ENCODE measurements around the gene RDM1.
"Not testable (repeated sequence)": the region's sequence is repeated elsewhere in the genome, so short reads cannot be mapped to it uniquely, and the experiment has no call there.

The RDM1 gene

GRCh38 chr17:35897772-35898171, 32.8 kb downstream of the RDM1 start:
- not testable (repeated sequence) for DNase-seq

GRCh38 chr17:35895636-35896587, 34.7 kb downstream of the RDM1 start:
- no peak for DNase-seq

DNA sequence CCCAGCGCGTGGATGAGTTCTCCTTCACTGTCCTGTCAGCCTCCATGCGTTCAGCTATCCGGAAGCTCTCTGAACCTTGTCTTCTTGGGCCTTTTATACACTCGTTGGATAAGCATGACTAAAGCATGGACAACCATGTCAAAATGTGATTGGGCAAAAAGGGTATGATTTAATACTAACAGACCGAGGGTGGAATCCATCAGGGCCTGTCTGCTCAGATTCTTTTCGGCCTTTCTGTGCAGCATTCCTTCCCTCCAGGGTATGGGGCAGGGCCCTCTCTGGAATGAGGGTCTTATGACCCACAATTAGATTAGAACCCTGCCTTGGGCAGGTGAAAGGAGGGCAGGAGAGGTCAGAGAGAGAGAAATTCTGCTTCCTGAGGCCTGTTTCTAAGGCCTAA, 36.4 kb downstream of the RDM1 start:
- no peak for DNase-seq

- no peak for DNase-seq
Measured at GRCh38 chr17:35893751-35894150, 36.8 kb downstream of the RDM1 start.

DNA sequence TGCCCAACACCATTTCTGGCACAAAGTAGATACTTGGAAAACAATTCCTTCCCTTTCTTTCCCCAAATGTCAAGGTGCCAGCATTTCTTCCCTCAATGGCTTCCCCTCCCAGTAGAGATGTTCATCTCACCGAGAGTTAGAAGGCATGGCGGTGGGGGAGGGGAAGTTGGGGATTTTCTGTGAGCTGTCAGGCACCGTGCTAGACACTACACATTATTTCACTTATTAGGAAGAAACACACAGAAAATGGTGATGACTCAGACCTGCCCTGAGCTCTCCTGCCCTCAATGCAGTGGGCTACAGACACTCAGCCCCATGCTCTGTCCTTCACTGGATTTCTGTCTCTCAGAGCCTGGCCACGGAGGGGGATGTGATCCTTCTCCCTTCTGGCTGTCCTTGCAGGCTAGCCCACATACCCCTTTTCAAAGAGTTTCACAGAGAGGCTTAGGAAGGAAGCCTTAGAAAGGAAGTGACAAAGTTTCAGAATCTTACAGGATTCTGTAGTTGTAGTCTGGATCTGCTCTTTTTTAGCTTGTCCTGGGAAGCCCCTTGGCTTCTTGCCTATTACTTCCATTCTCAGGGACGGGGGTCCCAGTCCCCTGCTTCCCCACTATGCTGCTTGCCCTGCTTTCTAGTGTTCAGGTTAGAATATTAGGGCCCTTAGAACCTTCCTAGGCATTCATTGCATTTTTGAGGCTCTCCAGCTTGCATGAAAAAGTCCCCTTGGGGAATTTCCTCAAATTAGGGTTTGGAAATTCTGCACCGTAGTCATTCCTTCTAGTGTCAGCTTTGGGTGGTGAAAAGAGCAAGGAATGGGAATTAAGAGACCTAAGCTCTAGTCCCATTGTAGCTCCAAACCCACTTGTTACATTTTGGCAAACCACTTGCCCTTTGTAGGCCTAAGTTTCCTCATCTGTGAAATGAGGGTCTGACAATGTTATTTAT, 38.2 kb downstream of the RDM1 start:
- no peak for DNase-seq

DNA sequence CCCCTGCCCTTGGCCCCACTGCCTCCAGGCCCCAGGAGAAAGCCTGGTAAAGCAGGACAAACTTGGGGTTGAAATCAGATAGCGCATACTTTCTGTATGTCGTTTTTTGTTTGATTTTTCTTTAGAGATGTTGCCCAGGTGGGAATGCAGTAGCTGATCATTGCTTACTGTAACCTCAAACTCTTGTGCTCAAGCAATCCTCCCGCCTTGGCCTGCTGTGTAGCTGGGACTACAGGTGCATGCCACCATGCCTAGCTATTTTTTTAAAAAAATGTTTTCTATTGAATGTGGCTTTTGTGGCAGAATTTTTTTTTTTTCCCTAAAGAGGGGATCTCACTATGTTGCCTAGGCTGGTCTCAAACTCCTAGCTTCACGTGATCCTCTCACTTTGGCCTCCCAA, 39.3 kb downstream of the RDM1 start:
- DNase-seq, result no peak

DNA sequence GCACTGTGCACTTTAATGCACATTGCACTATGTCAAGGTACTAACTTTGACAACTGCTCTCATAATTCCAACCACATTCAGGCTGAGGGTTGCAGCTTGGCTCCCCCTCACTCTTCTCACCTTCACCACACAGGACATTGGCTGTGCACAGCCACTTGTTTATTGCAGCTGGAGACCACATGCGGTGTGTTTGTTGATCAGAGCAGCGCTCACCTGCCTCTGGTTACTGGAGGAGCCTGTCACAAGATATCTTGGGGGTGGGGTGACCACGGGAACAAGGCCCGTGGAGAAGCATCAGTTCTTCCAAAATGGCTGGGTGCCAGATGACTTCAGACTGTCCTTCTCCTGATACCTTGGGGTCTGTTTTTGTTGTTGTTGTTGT, 39.8 kb downstream of the RDM1 start:
- DNase-seq, result no peak

GRCh38 chr17:35889818-35890773, 40.5 kb downstream of the RDM1 start:
- DNase-seq, result no peak

DNA sequence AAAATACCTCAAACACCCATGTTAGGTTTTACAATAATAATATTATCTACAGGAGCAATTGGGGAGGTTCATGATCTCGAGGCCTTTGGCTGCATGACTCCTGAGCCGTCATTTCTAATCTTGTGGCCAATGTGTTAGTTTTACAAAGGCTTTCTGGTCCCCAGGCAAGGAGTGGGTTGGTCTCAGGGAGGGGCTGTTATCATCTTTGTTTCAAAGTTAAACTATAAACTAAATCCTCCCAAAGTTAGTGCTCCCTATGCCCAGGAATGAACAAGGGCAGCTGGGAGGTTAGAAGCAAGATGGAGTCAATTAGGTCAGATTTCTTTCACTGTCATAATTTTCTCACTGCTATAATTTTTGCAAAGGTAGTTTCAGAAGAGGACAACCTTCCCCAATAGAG, 41.3 kb downstream of the RDM1 start:
- no peak for DNase-seq

- no peak for DNase-seq
Measured at GRCh38 chr17:35879773-35880654, 50.6 kb downstream of the RDM1 start, which contains the start of gene CCL5. Gene CCL5, minus strand, starts transcription at chr17:35880360.

- no peak for DNase-seq
Measured at GRCh38 chr17:35878361-35878760, 52.2 kb downstream of the RDM1 start.

DNA sequence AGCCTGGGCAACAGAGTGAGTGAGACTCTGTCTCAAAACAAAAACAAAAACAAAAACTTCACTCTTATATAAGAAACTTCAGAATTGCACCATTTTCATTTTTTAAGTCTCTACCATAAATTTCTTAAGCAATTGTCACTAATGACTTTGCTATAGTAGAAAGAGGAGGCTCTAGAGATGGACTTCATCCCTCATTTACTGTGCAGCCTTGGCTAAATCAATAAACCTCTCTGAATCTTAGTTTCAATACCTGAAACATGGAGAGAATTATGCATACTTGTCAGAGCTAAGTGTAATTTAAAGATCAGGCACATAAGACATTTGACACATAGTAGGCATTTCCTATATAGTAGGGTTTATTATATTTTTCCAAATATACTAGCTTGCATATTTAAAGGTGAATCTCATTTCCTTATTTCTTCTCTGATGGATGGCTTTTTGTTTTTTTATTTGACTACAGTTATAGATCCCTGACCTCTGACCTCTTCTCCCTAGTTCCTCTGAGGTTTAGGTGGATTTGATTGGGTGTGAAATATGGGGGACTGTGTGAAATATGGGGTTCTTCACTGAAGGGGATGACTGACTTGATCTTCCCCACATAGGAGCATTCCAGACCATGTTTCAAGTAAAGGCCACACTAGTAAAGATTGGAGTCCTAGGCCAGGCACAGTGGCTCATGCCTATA, 53.1 kb downstream of the RDM1 start:
- no peak for DNase-seq

DNA sequence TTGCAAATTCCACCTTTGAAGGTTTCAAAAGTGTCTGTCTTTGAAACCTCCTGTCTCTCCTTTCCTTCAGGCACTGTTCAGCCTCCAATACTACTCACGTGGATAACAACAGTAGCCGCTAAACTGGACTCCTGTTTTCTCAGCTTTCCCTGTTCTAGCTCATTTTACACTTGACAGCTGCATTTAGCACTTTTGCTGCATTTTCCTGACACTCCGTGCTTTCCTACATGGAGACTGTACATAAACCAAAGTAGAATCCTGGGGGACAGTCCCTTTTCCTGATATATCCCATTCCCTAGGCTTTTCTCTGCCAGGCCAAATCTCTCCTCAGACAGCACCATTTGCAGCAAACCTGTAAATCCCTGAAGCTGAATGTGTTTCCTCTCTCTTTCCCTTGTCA, 54.0 kb downstream of the RDM1 start:
- no peak for DNase-seq

GRCh38 chr17:35875800-35876139, 54.8 kb downstream of the RDM1 start:
- DNase-seq, result no peak

- no peak for DNase-seq
Measured at GRCh38 chr17:35875072-35875799, 55.3 kb downstream of the RDM1 start.

- no peak for DNase-seq
Measured at GRCh38 chr17:35872196-35872980, 58.2 kb downstream of the RDM1 start.

DNA sequence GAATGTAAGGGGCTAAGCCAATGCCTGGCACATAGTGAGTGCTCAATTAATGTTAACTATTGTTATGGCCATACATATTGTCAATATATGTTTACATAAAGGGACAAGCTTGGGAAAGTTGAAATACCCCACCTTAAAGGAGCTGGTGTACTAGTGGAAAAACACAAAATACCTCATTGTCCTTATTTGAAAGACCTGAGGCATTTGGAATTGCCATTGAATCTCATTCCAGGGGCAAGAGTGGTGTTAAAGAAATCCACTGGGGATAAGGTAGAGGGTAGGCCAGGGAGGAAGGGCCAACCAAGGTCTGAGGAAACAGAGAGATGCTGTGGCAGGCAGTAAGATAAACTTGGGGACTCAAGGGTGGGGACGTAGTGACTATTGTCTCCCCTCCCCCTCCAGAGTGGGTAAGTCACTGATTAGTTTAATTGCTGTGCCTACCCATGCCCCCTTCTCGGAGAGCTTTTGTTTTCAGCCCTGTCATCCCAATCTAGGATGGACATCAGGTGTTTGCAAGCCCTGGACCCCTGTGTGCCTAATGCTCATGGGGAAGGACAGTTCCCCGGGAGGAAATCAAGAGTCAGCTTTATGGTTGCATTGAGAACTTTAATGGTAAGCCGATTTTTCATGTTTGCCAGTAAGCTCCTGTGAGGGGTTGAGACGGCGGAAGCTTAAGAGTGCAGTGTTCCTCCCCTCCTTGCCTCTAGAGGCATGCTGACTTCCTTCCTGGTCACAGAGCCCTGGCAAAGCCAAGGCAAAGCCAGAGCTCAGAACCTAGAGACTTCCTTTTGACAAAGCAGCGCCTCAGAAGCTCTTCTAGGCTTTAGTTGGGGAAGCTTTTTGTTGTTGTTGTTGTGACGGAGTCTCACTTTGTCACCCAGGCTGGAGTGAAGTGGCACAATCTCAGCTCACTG, 59.4 kb downstream of the RDM1 start:
- DNase-seq, result no peak

DNA sequence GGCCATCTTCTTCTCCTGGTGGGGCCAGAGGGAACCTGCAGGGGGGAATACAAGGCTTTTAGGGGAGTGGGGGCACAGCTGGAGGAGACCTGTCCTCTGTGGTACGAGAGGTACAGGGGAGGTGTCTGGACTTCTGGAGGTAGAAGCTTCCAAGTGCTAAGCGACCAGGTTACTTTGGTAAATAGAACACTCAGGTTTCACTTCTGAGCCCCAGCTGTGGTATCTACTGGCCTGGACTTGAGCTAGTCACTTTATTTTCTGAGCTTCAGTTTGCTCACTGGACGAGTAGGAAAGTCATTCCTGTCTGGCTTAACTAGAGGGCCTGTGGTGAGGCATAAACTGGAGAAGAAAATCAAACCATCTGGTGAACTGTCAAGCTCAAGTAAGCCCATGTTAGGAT, 61.8 kb downstream of the RDM1 start, which contains the start of gene HEATR9:
HEATR9 (minus strand) TSS at position 155 of the 400 bp plus-strand sequence; CDS start at position 6, 149 bp downstream.
- DNase-seq, result no peak

Data from T1000 (cell line).